Inferior parietal cortex (tissue), 1 donor: ENCODE results near the gene GALNT13.

ENCODE experiments used
- DNase-seq: peaks from one replicate; pipeline ENCODE4 v3.0.0-alpha.2; 2016; ENCODE audit errors: extremely low spot score

GALNT13 gene

DNA sequence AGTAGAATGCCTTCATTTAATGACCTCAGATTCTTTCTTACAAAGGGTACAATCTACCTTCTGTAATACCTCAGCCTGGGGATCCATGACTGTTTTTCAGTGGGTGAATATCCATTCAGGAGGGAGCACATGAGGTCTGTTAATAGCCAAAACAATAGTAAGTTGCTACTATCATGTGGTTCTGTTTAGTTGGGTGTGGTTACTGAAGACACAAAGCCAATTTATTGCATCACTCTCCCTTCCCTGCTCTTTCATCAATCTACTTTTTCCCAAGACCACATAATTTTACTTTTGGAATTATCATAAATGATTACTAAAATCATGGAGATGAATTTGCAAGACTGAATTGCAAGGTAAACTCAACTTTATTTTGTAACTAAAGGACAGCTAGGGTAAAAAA is 254.2 kb downstream of the GALNT13 start:
- DNase-seq, result no peak

DNA sequence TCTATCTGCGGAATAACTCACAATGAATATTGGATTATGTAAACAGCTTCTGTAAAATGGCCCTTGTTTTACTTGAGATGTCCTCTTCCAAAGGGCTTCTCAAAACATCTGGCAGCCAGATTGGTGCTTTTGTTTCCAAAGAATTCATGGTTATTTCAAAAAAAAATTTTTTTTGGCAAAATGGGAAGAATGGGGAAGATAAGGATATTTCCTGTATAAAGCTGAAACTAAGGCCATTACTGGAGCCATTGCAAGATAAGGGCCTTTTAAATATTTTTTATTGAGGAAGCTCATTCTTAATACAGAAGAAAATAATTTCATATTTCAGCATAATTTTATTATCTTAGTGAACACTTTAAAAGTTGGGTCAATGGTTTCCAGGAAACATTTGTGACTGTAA is 259.1 kb downstream of the GALNT13 start:
- no peak for DNase-seq

DNA sequence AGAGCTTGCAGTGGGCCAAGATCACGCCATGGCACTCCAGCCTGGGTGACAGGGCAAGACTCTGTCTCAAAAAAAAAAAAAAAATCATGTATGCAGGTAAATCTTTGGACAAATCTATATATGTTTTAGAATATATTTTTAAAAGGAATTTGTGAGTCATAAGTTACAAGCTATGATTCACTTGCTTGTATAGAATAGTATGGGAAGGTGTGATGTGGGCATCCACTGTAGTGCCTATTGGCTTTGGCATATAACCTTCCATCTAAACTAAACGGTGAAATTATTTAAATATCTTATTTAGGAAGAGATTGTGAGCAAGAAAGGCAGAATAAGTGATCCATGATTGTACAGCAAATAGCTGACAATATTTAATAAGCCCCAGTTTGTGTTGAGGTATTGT is 261.1 kb downstream of the GALNT13 start:
- no peak for DNase-seq

DNA sequence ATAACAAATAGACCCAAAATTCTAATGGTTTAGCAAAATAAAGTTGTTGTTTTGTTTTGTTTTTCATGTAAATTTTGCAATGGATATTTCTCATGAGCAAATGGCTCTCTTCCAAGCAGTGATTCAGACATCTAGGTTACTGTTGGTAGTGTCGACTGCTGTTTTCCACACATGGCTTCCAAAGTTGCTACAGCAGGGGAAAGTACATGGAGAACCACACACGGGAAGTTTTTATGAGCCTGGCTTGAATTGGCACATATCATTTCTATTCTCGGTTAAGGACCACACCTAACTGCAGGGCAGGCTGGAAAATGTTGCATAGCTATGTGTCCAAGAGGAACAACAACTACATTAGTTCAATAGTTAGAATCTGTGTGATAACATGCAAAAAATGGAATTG is 262.1 kb downstream of the GALNT13 start:
- no peak for DNase-seq

DNA sequence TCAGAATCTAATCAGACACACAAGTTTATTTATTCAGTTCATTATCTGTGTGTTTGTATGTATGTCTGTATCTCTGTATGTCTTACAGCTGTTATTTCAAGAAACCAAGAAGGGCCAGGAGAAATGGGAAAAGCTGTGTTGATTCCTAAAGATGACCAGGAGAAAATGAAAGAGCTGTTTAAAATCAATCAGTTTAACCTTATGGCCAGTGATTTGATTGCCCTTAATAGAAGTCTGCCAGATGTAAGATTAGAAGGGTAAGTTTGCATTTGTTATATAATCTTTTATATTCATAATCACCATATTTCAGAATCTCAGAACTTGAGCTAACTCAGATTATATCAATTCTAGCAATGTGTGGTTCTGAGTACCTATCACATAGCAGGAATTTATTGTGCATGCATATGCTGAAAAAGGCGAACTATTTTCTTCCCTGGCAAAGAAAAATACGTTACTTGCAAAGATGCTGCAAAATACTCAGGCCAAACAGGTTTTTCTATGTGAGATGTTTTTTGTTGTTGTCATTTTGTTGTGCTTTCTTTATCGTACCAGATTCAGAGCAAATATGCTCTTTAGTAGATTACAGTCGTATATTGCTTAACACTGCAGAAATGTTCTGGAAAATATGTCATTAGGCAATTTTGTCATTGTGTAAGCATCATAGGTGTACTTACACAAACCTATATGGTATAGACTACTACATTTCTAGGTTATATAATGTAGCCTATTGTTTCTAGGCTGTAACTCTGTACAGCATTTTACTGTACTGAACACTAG is 268.7 kb downstream of the GALNT13 start:
- DNase-seq, result no peak

DNA sequence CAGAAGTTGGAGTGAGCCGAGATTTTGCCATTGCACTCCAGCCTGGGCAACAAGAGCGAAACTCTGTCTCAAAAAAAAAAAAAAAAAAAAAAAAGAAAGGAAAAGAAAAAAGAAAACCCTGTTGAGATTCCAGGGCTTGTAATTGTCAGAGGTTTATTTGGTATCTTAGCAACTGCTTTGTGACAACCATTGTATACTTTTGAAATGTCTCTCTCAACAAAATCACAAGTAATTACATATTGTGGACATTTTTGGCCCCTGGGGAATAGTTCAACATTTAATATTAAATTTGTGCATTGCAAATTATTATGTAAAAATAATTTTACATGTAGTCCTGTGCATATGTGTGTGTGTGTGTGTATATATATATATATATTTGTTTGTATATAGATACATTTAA is 270.8 kb downstream of the GALNT13 start:
- no peak for DNase-seq

DNA sequence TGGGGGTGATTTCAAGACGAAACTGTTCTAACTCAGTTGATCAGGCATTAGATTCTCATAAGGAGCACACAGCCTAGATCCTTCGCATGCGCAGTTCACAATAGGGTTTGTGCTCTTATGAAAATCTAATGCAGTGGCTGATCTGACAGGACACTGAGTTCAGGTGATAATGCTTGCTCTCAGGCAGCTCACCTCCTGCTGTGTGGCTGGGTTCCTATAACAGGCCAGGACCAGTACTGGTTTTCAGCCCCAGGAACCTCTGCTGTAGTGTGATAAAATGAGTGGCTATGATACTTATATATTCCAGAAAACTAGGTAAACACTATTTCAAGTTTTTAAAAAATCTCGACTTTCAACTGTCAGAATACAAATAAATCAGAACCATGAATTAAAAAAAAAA is 271.4 kb downstream of the GALNT13 start:
- DNase-seq, result no peak

DNA sequence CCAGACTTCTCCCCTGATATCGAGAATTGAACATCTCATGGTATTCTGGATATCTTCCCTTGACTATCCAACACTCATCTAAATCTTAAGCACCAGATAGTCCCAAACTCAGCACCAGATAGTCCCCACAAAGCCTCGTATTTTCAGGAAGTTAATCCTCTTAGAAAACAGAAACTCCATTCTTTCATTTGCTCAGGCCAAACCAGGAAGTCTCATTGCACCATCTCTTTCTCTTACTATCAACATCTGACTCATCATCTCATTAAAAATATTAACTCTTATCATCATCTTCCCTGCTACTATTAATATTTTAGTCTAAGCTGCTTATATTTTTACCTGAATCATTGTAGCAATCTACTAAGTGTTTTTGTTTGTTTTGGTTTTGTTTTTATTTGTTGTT is 286.4 kb downstream of the GALNT13 start:
- no peak for DNase-seq

DNA sequence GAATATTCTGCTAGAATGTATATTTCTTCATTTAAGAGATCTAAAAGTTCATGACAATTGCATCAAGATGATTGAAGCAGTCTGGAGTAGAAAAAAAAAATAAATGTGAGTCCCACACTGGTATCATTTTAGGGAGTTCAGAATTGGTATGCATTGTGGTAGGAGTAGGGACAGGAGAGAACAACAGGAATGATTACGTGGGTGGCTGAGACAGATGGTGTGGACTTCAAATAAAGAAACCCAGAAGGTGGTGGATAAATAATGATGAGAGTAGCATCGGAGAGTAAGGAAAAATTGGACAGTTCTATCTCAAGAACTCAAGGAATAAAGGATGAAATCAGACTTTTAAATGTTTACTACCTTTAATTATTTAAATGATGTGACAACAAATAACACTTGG is 289.6 kb downstream of the GALNT13 start:
- DNase-seq, result peak; percentile 48

DNA sequence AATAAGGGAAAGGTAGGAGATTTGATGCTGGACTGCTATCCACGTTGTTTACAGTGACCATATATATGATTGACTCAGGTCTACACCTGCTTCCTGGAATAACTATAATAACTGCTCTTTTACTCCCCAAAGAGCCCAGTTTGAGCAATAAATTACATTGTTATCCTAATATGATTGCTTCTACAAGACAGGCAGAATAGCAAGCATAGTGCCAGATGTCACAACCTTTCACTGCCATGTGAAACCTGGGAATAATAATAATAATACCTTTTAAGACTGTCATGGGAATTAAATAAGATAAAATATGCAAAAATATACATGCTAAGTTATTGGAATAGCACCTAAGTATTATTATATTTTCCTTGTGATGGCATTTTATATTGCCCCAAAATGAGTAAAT is 298.7 kb downstream of the GALNT13 start:
- no peak for DNase-seq

DNA sequence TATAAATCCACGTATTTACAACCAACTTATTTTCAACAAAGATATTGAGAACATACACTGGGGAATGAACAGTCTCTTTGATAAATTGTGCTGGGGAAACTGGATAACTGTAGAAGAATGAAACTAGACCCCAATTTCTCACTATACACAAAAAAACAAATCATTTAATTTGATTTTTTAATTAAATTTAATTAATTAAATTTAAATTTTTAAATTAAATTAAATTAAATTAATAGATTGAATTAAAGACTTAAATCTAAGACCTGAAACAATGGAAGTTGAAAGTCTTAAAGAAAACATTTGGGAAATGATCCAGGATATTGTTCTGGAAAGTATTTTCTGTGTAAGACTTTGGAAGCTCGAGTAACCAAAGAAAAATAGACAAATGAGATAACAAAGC is 301.4 kb downstream of the GALNT13 start:
- DNase-seq, result no peak

DNA sequence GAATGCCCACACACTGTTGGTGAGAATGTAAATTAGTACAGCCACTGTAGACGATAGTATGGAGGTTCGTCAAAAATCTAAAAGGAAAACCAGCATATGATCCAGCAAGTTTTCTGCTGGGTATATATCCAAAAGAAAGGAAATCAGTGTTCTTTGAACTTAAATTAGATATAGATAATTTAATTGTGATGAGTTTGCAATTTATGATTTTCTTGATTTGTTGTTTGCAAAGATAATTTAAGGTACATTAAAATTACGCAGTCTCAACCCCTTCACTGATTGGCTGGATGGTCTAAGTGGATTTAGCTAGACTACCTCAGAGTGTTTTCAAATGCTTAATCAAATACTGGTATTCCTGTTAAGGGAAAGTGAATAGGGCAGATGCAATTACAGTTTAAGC is 302.2 kb downstream of the GALNT13 start:
- no peak for DNase-seq

DNA sequence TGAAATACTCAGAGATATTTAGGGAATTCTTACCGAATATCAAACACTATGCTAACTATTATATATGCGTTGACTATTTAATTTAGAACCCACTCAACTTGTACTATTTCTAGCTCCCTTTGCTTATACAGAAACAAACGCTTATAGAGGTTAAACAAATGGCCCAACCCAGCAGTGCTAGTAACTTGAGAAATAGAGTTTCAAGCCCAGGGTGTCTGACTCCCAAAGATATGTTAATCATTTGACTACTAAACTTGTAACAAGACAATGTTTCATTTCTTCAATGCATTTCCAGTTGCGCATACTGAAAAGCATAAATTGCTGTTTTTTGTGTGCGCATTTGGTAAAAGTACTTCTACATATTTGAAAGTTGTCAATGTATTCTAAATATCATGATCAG is 310.3 kb downstream of the GALNT13 start:
- no peak for DNase-seq

DNA sequence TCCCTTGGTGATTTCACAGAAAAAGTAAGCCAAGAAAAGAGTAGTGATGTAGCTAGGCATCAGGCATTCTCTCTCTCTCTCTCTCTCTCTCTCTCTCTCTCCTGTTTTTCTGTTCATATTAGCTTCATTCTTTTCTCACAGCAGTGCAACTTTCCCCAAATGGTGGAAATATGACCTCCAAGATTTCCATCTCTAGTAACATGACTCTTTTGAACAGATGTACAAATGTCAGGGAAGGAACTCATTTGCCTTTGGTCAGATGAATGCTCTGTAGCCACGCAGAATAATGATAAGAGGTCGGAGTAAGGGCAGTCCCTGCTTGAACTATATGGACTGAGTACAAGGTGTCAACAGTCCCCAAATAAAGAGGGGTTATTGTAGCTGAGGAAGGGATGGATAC is 316.2 kb downstream of the GALNT13 start:
- DNase-seq, result no peak

DNA sequence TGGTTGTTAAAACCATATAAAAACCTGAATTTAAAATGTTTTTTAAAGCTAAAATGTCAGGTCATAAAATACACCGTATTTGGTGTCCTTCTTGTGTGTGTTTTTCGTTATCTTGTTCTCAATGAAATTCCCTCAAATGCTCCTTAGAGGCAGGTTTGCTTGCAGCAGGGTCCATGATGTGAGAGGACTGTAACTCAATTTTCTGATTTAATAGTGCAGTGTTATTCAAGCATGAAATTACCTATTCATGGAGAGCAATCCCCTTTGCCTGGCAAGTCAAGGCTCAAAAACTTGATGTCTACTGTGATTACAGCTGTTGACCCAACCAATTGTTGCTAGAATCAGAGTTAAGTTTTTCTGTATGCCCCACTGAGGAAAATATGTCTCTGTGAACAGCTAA is 318.2 kb downstream of the GALNT13 start:
- no peak for DNase-seq

DNA sequence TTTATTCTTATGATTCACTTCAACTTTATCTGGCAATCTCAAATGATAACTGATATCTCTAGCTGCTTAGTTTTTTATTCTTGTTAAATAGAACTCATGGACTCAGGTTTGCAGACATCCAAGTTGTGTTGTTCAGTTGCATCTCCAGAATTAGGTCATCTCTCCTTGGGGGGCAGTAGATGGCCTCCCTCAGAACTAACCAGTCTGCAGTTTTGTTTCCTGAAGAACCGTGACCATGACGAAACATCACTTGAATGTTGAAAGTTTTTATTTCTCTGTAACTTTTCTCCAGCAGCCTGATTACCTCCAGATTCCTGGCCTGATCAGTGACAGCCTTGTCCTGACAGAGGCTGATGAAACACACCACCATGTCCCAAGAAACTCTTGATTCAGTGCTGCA is 321.5 kb downstream of the GALNT13 start:
- no peak for DNase-seq

DNA sequence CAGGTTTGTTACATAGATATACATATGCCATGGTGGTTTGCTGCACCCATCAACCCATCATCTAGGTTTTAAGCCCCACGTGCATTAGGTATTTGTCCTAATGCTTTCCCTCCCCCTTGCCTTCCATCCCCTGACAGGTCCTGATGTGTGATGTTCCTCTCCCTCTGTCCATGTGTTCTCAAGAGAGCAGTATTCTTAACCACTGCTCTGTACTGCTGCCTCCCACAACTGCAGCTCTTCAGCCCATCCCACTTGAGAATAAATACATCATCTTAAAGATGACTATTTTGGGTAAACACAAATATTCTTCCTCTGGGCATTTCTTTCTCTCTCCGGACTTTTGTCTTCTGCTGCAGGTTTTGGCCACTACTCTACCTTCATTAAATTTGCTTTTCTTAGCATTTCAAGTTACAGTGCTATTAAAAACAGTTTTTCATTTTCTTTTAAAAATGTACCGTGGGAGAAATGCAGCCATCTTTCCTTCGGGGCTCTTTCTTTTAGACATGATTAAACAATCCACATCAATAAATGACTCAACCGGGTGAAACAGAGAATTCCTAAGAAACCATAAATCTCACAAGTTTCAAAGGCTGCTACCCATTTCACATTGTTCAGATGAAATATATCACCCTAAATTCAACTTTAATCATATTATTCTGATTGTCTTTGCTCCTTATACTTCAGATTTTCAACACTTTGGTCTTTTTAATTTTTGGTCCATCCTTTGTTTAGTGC is 323.4 kb downstream of the GALNT13 start:
- no peak for DNase-seq

DNA sequence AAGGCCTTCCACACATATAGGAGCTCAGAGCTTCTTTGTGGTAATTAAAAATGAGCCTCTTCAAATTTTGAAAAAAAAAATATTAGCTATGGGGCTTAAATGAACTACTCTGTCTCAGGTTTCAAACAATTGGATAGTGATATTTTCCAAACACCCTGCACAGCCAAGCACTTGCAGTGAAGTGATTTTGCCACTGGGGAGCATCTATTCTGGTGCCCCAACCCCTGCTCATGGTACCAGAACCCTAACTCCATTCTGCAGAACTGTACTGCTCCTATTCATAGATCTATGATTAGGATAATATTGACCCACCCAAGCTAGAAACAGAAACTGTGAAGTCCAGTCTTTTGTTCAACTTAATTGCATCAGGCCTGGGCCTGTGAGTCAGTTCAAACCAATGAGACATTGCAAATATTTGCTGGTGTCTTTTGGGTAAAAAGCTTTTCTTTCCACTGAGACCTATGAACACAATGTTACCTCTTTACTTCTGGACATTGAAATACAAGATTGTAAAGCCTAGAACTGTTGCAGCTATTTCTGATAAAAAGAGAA is 324.0 kb downstream of the GALNT13 start:
- no peak for DNase-seq

DNA sequence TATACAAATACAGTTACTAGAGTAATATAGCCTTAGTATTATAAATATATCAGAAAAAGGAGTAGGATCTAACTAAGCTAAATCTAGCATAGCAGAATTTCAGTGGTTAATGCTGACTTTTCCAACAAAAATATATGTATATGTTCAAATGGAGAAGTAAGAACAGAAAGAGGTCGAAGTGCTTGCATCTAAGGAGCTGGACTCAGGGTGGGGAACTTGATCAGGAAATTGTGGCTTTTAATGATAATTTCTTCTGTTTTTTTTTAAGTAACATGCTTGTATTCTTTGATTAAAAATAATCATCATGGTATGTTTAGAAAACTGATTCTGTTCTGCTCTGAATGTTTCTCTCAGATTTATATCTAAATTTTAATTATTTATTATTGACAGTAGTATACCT is 327.1 kb downstream of the GALNT13 start:
- DNase-seq, result no peak

DNA sequence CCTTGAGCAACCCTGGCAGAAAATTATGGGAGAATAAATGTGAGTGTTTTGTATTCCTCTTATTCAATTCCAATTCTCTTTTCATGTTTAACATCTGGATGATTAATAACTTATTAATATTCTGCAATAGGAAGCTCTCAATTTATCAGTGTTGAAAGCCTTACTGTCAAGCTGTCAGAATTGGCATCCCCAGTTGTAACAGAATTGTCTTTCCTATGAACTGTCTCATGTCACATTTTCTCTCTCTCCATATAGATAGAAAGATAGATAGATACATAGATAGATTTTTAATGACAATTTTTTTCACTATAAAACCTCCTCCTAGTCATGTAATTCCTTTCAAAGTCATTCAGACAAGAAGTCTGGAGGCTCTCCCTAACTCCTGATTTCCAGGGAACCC is 331.5 kb downstream of the GALNT13 start:
- DNase-seq, result no peak

DNA sequence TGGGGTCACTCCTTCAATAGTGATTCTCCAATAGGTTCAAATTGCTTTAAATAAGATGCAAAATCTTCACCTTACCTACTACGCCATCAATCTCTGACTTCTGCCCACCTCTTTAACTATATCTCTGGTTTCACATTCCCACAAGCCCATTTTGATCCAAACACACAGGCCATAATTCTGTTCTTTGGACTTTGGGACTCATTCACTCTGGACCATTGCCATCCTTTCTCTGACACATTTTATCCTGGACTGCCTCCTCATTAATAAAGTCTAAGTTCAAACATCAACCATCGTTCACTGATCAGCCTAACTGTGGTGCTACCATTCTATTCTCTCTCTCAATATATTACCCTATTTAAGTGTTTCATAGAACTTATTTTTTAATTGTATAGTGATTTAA is 332.2 kb downstream of the GALNT13 start:
- no peak for DNase-seq

DNA sequence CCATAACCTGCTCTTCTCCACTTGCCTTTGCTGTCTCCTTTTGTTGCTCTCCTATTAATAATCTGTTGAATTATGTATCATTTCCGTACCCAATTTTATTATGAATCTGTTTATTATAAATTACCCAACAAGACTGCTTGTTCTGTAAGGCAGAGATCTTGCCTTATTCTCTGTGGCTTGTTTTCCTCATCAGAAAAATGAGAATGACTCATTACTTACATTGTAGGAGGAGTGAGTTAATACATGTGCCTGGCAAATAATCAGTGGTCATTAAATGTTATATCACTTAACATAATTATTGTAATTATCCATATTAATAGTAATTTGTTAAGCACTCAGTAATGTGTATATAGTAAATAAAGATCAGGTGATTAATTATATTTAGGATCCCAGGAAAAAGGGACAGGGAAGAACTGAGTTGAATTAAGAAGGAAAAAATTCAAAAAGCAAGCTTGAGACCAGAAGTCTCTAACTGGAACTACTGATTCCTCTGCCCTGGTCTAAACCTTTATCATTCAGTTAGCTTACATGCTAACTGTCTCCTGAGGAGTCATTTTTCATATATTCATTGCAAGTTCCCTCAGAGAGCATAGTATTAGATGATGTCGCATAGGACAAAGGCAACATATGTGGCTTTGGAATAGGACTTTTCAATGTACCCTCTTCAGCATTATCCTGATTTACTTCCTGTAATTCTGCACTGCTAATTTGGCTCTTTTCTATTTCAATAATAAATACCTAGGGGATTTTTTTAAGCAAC is 335.7 kb downstream of the GALNT13 start:
- DNase-seq, result no peak

DNA sequence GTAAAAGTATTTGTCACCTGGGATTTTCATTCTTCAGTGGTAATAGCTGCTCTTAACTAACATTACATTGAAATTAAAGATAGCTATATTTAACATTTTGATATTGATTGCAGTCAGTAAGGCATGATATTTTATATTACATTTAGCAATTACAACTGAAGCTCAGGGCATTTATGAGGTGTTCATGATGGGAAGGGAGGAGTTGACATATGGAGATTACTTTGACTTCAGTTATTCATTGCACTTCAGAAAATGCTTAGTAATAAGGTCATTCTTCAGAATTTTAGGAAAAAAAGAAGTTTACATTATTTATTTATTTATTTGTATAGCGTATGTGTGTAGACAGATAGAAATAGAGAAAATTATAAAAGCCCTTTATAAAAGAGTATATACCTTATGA is 352.0 kb downstream of the GALNT13 start:
- DNase-seq, result no peak
